HepG2 (cell line): ENCODE measurements around the gene PLCB4. TPM values are rescaled to one million over a fixed set of nuclear protein-coding genes. Genes with fewer than 3 reads are reported as not detected.

Source experiments
- EED ChIP-seq: sonication (generic); formaldehyde crosslinking; IDR thresholded peaks from 2 replicates; pipeline ENCODE4 v1.5.0; 2020; ENCODE audit warnings: mild to moderate bottlenecking, missing genetic modification reagents
- EZH2 ChIP-seq: conservative IDR thresholded peaks from 2 replicates; pipeline ENCODE4 v1.6.1; 2012; ENCODE audit warnings: mild to moderate bottlenecking, low read depth, low read length, moderate library complexity
- FLYWCH1 ChIP-seq: sonication (generic); formaldehyde crosslinking; IDR thresholded peaks from 2 replicates; pipeline ENCODE4 v1.8.1; 2023; ENCODE audit warnings: mild to moderate bottlenecking, missing genetic modification reagents
- HNRNPH1 ChIP-seq: fragments of 200-400 bp; formaldehyde crosslinking; optimal IDR thresholded peaks from 2 replicates; pipeline ENCODE3; 2017; ENCODE audit warnings: mild to moderate bottlenecking, low read depth, low read length
- KLF13 ChIP-seq: sonication (generic); formaldehyde crosslinking; IDR thresholded peaks from 2 replicates; pipeline ENCODE4 v1.4.0; 2020; ENCODE audit warnings: mild to moderate bottlenecking, missing genetic modification reagents
- MTF1 ChIP-seq: sonication (generic); formaldehyde crosslinking; IDR thresholded peaks from 2 replicates; pipeline ENCODE4 v1.5.0; 2020; ENCODE audit warnings: missing genetic modification reagents
- RBAK ChIP-seq: sonication (generic); formaldehyde crosslinking; IDR thresholded peaks from 2 replicates; pipeline ENCODE4 v1.5.1; 2020; ENCODE audit warnings: mild to moderate bottlenecking, missing genetic modification reagents
- RXRA ChIP-seq: sonication (generic); formaldehyde crosslinking; IDR thresholded peaks from 2 replicates; pipeline ENCODE4 v1.5.1; 2020; ENCODE audit warnings: missing genetic modification reagents
- SIX1 ChIP-seq: sonication (generic); formaldehyde crosslinking; IDR thresholded peaks from 2 replicates; pipeline ENCODE4 v1.4.0; 2020; ENCODE audit warnings: missing genetic modification reagents, borderline replicate concordance
- SMC3 ChIP-seq: IDR thresholded peaks from 2 replicates; pipeline ENCODE4 v1.6.1; 2011; ENCODE audit warnings: low read length, improper control_type of control experiment
- TCF7L2 ChIP-seq: IDR thresholded peaks from 2 replicates; pipeline ENCODE4 v1.6.1; 2011; ENCODE audit warnings: mild to moderate bottlenecking, low read depth, low read length, moderate library complexity
- ZKSCAN8 ChIP-seq: IDR thresholded peaks from 2 replicates; pipeline ENCODE4 v1.6.1; 2016; ENCODE audit warnings: borderline replicate concordance, missing genetic modification reagents, missing compliant biosample characterization
- ZNF207 ChIP-seq: fragments of 450-650 bp; IDR thresholded peaks from 2 replicates; pipeline ENCODE4 v1.6.1; 2016; ENCODE audit warnings: antibody characterized with exemption, borderline replicate concordance
- ZNF552 ChIP-seq: sonication (generic); formaldehyde crosslinking; IDR thresholded peaks from 2 replicates; pipeline ENCODE4 v1.9.0; 2022; ENCODE audit warnings: missing genetic modification reagents, mild to moderate bottlenecking, borderline replicate concordance
- ZNF7 ChIP-seq: IDR thresholded peaks from 2 replicates; pipeline ENCODE4 v1.6.1; 2016; ENCODE audit warnings: missing biosample characterization, missing genetic modification reagents
- ZNF839 ChIP-seq: sonication (generic); formaldehyde crosslinking; IDR thresholded peaks from 2 replicates; pipeline ENCODE4 v1.4.0; 2020; ENCODE audit warnings: missing genetic modification reagents, mild to moderate bottlenecking, borderline replicate concordance
- ZSCAN21 ChIP-seq: sonication (generic); formaldehyde crosslinking; IDR thresholded peaks from 2 replicates; pipeline ENCODE4 v1.8.0; 2022; ENCODE audit warnings: mild to moderate bottlenecking, missing genetic modification reagents, moderate library complexity, borderline replicate concordance
- polyA plus RNA-seq, 8 experiments: library from polyadenylated mRNA; depleted of rRNA in 3 of 8; stranded (reverse) in 7 of 8; unstranded in 1 of 8; fragments of >200 nt; fragmentation: Illumina TruSeq in 4 of 8; extraction: Trizol in 4 of 8; gene quantifications; 2 replicates each; pipeline versions ENCODE4 v1.2.1 to v1.2.3, GENCODE V29; 2011 to 2016; ENCODE audit warnings: low read depth in 4 of 8, missing spikeins in 1 of 8, mixed read lengths in 1 of 8; ENCODE audit not compliant: insufficient read depth in 1 of 8
- total RNA-seq, 5 experiments: library from RNA; depleted of rRNA; stranded (reverse); fragments of >200 nt; fragmentation: Illumina TruSeq; extraction: Trizol; gene quantifications; 2 replicates each; pipeline ENCODE4 v1.2.3, GENCODE V29; 2016; ENCODE audit warnings: low read depth in 1 of 5
- TF ChIP-seq, protein P1 (sequence below): fragments of 450-650 bp; IDR thresholded peaks from 2 replicates; pipeline ENCODE4 v1.6.1; 2016
- TF ChIP-seq, protein P2 (sequence below): IDR thresholded peaks from 2 replicates; pipeline ENCODE4 v1.6.1; 2012; ENCODE audit warnings: low read length, improper control_type of control experiment
- TF ChIP-seq, protein P3 (sequence below): sonication (generic); formaldehyde crosslinking; IDR thresholded peaks from 2 replicates; pipeline ENCODE4 v1.4.0; 2020; ENCODE audit warnings: mild to moderate bottlenecking, missing genetic modification reagents

The PLCB4 gene
- total and polyA plus RNA-seq, 2 of the 13 experiments (the other 11 are each of a cell fraction or from before 2014, with no cell fraction given), result 0.01 TPM; not detected in 1

DNA sequence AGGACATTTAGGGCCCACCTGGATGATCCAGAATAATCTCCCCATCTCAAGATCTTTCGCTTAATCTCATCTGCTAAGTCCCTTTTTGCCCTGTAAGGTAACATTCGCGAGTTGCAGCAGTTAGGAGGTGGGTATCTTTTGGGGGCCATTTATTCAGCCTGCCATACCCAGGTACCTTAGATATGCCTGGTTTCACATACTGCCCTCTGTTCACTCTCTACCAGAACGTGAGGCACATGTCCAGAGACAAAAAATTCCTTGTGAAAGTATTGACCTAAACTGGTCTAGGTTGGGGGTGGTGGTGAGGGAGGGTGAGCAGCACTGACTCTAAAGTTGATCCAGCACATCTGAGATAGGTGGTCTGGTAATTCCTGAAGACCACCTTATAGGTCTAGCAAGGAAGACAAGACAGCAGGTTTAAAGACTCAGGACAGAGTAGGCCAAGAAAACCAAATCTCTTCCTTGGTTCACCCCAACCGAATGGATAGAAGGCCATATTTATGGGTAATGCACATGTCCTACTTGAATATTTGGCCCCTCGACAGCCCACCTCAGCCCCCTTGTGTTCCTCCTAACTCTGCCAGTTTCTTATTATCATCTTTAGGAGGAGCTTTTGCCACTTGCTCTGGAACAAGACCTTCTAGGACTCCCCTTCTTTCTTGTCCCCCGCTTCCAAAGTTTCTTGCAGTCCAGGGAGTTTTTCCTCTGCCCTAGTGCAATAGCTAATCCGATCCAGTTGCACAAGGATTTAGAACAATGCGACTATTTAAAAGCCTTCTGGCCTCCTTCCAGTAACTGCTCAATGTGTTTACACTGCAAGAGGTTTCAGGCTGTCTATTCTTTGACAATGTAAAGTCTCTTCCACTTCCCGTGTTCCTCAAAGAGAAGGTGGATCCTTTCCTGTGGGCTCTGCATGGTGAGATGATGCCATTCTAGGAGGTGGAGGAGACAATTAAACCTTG lies 232.5 kb downstream of the PLCB4 start (continued):
- TF ChIP-seq SMC3 (peak; percentile 19; the same call in 1 of the 2 replicates), ZSCAN21 (CRISPR knock-in tag) (no peak), ZNF7 (peak; percentile 91), EZH2 (no peak), SIX1 (peak; percentile 75; the same call in 1 of the 2 replicates), EED (no peak), ZNF839 (no peak), ZNF207 (no peak), KLF13 (CRISPR knock-in tag) (no peak), TCF7L2 (no peak), FLYWCH1 (CRISPR knock-in tag) (no peak), ZNF552 (CRISPR knock-in tag) (no peak), MTF1 (CRISPR knock-in tag) (no peak), RXRA (CRISPR knock-in tag) (no peak; the same call in 1 of the 2 replicates), HNRNPH1 (no peak), ZKSCAN8 (peak; percentile 91), RBAK (CRISPR knock-in tag) (no peak)
- TF ChIP-seq, protein P1, sequence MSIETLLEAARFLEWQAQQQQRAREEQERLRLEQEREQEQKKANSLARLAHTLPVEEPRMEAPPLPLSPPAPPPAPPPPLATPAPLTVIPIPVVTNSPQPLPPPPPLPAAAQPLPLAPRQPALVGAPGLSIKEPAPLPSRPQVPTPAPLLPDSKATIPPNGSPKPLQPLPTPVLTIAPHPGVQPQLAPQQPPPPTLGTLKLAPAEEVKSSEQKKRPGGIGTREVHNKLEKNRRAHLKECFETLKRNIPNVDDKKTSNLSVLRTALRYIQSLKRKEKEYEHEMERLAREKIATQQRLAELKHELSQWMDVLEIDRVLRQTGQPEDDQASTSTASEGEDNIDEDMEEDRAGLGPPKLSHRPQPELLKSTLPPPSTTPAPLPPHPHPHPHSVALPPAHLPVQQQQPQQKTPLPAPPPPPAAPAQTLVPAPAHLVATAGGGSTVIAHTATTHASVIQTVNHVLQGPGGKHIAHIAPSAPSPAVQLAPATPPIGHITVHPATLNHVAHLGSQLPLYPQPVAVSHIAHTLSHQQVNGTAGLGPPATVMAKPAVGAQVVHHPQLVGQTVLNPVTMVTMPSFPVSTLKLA, result no peak
- TF ChIP-seq, protein P2, sequence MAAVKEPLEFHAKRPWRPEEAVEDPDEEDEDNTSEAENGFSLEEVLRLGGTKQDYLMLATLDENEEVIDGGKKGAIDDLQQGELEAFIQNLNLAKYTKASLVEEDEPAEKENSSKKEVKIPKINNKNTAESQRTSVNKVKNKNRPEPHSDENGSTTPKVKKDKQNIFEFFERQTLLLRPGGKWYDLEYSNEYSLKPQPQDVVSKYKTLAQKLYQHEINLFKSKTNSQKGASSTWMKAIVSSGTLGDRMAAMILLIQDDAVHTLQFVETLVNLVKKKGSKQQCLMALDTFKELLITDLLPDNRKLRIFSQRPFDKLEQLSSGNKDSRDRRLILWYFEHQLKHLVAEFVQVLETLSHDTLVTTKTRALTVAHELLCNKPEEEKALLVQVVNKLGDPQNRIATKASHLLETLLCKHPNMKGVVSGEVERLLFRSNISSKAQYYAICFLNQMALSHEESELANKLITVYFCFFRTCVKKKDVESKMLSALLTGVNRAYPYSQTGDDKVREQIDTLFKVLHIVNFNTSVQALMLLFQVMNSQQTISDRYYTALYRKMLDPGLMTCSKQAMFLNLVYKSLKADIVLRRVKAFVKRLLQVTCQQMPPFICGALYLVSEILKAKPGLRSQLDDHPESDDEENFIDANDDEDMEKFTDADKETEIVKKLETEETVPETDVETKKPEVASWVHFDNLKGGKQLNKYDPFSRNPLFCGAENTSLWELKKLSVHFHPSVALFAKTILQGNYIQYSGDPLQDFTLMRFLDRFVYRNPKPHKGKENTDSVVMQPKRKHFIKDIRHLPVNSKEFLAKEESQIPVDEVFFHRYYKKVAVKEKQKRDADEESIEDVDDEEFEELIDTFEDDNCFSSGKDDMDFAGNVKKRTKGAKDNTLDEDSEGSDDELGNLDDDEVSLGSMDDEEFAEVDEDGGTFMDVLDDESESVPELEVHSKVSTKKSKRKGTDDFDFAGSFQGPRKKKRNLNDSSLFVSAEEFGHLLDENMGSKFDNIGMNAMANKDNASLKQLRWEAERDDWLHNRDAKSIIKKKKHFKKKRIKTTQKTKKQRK, result no peak
- TF ChIP-seq, protein P3, sequence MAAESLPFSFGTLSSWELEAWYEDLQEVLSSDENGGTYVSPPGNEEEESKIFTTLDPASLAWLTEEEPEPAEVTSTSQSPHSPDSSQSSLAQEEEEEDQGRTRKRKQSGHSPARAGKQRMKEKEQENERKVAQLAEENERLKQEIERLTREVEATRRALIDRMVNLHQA (CRISPR knock-in tag), result no peak
